ENCODE results near the gene ZER1.

Gene ZER1

DNA sequence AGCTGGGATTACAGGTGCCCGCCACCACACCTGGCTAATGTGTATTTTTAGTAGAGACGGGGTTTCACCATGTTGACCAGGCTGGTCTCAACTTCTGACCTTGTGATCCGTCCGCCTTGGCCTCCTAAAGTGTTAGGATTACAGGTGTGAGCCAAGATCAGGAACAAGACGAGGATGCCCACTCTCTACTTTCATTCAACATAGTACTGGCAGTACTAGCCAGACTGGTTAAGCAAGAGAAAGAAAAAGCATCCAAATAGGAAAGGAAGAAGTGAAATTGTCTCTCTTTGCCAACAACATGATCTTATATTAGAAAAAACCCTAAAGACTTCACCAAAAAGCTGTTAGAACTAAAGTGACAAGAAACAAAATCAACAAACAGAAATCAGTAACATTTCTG is 39.1 kb upstream of the ZER1 start:
- no peak for TF ChIP-seq ZFX (IDR thresholded peaks at IDR 0.05; ENCODE audit: borderline replicate concordance)
- TF ChIP-seq, protein P1, sequence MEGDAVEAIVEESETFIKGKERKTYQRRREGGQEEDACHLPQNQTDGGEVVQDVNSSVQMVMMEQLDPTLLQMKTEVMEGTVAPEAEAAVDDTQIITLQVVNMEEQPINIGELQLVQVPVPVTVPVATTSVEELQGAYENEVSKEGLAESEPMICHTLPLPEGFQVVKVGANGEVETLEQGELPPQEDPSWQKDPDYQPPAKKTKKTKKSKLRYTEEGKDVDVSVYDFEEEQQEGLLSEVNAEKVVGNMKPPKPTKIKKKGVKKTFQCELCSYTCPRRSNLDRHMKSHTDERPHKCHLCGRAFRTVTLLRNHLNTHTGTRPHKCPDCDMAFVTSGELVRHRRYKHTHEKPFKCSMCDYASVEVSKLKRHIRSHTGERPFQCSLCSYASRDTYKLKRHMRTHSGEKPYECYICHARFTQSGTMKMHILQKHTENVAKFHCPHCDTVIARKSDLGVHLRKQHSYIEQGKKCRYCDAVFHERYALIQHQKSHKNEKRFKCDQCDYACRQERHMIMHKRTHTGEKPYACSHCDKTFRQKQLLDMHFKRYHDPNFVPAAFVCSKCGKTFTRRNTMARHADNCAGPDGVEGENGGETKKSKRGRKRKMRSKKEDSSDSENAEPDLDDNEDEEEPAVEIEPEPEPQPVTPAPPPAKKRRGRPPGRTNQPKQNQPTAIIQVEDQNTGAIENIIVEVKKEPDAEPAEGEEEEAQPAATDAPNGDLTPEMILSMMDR (IDR thresholded peaks at IDR 0.05): no peak
- H3K27ac ChIP-seq: peak overlapping the region; percentile 29

DNA sequence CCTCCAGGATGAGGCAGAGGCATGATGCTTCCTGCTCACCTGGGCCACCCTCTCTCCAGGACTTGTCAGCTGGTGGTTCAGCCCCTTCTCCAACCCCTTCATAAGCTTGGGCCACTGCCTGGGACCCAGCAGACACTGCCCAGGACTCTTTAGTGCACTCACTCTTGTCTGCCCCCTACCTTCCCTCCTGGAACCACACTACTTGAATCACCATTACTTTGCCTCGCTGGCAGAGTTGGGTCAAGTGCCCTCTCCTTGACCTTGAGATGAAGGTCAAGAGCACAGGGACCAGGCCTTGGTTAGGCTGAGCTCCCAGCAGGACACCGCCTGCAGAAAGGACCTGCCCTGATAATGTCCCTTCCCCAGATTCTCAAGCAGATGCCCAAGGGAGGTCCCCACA is 38.1 kb upstream of the ZER1 start:
- TF ChIP-seq, protein P1 (IDR thresholded peaks at IDR 0.05): no peak
- TF ChIP-seq ZFX (IDR thresholded peaks at IDR 0.05; ENCODE audit: borderline replicate concordance): no peak
- peak overlapping the region; percentile 29; the same call in 1 of the 2 replicates for H3K27ac ChIP-seq

DNA sequence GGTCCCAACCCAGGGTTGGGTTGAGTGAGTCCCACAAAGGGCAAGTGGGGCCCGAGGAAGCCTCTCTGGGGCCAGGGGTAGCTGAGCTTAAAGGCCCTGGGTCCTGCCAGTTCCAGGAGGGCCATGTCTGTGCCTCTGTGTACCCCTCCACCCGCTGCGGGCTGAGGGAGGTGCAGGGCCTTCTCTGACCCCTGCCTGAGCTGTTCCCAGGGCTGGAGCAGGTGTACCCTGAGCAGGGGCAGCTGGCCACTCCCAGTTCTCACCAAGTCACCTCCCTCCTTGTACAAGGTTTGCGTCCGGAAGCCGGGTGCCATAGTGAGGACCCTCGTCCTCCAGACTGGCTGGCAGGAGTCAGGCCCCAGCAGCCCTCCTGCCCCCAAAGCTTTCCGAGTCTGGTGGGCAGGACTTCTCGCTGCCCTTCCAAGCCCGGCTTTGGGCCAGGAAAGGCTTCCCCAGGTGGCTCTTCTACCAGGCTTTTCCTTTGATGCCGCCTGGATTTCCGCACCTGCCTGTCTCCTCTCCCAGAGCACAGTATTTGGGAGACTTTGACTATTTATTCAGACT is 37.4 kb upstream of the ZER1 start:
- TF ChIP-seq, protein P1 (IDR thresholded peaks at IDR 0.05): no peak
- no peak for TF ChIP-seq ZFX (IDR thresholded peaks at IDR 0.05; ENCODE audit: borderline replicate concordance)
- no peak overlapping the region; the same call in 1 of the 2 replicates for H3K27ac ChIP-seq

DNA sequence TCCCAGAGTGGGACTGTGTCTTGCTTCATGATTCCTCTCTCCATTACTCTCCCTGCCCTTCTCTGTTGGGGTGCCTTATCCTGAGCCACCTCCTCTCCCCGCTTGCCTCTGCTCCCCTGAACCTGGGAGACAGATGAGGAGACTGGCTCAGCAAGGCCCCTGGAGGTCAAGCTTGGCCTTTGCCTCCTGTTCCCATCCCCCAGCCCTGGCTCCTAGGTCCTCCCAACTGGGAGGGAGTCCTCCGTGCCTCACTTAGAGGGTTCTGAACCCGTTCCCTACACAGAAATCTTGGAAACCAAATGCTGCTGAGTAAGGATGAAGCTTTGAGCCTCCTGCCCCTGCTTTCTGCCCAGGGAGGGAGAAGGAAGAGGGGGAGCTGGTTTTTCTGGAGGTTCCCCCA is 36.8 kb upstream of the ZER1 start:
- no peak overlapping the region for H3K27ac ChIP-seq

DNA sequence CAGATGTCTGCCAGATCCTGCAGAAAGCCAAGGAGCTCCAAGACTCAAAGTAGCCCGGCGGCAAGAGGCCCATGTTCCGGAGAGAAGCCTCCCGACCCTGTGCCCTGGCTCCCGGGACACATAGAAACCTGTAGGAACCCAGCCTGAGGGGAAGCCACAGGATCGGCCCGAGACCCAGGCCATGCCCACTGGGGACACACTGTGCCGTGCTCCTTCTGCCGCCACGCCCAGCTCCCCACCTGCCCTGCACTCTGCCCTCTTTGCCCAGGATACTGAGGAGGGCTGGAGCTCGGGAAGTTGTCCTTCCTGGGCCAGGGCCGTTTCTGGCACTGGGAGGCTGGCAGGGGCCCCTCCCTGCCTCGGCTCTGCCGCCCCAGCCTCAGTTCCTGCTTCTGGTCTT is 36.1 kb upstream of the ZER1 start:
- TF ChIP-seq, protein P1 (IDR thresholded peaks at IDR 0.05): no peak
- no peak for TF ChIP-seq ZFX (IDR thresholded peaks at IDR 0.05; ENCODE audit: borderline replicate concordance)
- H3K27ac ChIP-seq: no peak overlapping the region

More for the DNA sequence above, 36.8 kb upstream of the ZER1 start:
- TF ChIP-seq ZFX (IDR thresholded peaks at IDR 0.05; ENCODE audit: borderline replicate concordance): no peak
- TF ChIP-seq, protein P1 (IDR thresholded peaks at IDR 0.05): no peak

DNA sequence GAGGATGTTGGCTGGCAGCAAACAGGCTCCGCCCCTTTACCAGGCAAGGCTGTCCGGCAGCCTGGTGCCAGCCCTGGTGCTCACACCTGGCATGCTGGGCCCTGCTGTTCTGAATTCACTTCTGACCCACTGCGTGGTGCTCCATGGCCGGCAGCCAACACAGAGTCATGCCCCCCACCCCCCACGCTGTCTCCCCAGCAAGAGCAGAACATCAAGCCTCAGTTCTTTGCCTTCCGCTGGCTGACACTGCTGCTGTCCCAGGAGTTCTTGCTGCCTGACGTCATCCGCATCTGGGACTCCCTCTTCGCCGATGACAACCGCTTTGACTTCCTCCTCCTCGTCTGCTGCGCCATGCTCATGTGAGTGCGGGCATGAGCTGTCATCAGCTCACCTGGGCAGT is 33.9 kb upstream of the ZER1 start:
- no peak overlapping the region for H3K27ac ChIP-seq
- TF ChIP-seq ZFX (IDR thresholded peaks at IDR 0.05; ENCODE audit: borderline replicate concordance): no peak
- TF ChIP-seq, protein P1 (IDR thresholded peaks at IDR 0.05): no peak

DNA sequence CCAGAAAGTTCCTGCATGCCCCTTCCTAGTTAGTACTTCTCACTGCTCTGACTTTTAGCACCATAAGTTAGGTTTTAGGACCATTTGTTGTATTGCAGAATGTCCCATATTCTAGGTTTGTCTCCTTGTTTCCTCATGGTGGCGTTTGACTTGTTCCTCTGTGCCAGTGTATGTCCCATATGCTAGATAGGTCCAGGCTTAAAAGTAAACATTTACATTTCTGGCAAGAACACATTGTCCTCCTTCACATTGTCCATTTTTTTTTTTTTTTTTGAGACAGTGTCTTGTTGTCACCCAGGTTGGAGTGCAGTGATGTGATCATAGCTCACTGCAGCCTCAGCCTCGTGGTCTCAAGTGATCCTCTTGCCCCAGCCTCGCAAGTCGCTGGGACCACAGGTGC is 30.8 kb upstream of the ZER1 start:
- H3K27ac ChIP-seq: peak overlapping the region; percentile 42
- TF ChIP-seq, protein P1 (IDR thresholded peaks at IDR 0.05): peak; percentile 19; the same call in 1 of the 2 replicates
- TF ChIP-seq ZFX (IDR thresholded peaks at IDR 0.05; ENCODE audit: borderline replicate concordance): no peak
